ENCODE measurements around the gene SLC5A2. TPM values are rescaled to one million over a fixed set of nuclear protein-coding genes. Genes with fewer than 3 reads are reported as not detected.

Gene SLC5A2
- total RNA-seq, 1 donor, result not detected

GRCh38 chr16:31458073-31458843 lies 24.7 kb upstream of the SLC5A2 start:
- Histone ChIP-seq H3K4me3 (ENCODE audit: insufficient read depth, low read length) (peak overlapping the region; percentile 76), H3K4me1 (ENCODE audit: insufficient read depth, low read length) (peaks cover 48% of the 10 kb centered on the region), H3K79me2 (ENCODE audit: insufficient read depth, low read length) (peaks cover 45% of the 10 kb centered on the region), H3K4me2 (ENCODE audit: insufficient read depth, low read length) (peak overlapping the region; percentile 93), H3K27ac (ENCODE audit: low read depth, low read length) (peak overlapping the region; percentile 99), H4K20me1 (ENCODE audit: insufficient read depth, low read length) (peaks cover 30% of the 10 kb centered on the region), H3K9me3 (ENCODE audit: low read depth, low read length) (no peaks in the 10 kb centered on the region), H3K27me3 (ENCODE audit: insufficient read depth, low read length) (no peaks in the 10 kb centered on the region), H2AFZ (ENCODE audit: low read length) (peak overlapping the region; percentile 93), H3K36me3 (ENCODE audit: insufficient read depth, low read length) (peaks cover 10% of the 10 kb centered on the region)
- no peak for TF ChIP-seq CTCF (IDR thresholded peaks at IDR 0.05; ENCODE audit: extremely low read depth, low read depth, low read length)
- DNase-seq (ENCODE audit: insufficient read length, low spot score, missing footprints), result peak; percentile 93

- peak; percentile 97 for DNase-seq (ENCODE audit: insufficient read length, low spot score, missing footprints)
- Histone ChIP-seq H3K9me3 (ENCODE audit: low read depth, low read length) (no peaks in the 10 kb centered on the region), H3K4me3 (ENCODE audit: insufficient read depth, low read length) (peak within 1 kb of the TSS; percentile 76), H3K4me1 (ENCODE audit: insufficient read depth, low read length) (peaks cover 40% of the 10 kb centered on the region), H3K36me3 (ENCODE audit: insufficient read depth, low read length) (peaks cover 15% of the 10 kb centered on the region), H3K4me2 (ENCODE audit: insufficient read depth, low read length) (peak within 1 kb of the TSS; percentile 93), H3K27me3 (ENCODE audit: insufficient read depth, low read length) (no peaks in the 10 kb centered on the region), H3K27ac (ENCODE audit: low read depth, low read length) (peak within 1 kb of the TSS; percentile 99), H3K79me2 (ENCODE audit: insufficient read depth, low read length) (peaks cover 45% of the 10 kb centered on the region), H2AFZ (ENCODE audit: low read length) (peak within 1 kb of the TSS; percentile 93), H4K20me1 (ENCODE audit: insufficient read depth, low read length) (peaks cover 30% of the 10 kb centered on the region)
- TF ChIP-seq CTCF (IDR thresholded peaks at IDR 0.05; ENCODE audit: extremely low read depth, low read depth, low read length), result peak; percentile 52
Measured at GRCh38 chr16:31458844-31459686, 23.9 kb upstream of the SLC5A2 start, which contains the start of gene ARMC5. ARMC5 (plus strand) TSS chr16:31459501; CDS start chr16:31459525, 24 bp downstream.

GRCh38 chr16:31459687-31460581 lies 23.0 kb upstream of the SLC5A2 start:
- no peak for TF ChIP-seq CTCF (IDR thresholded peaks at IDR 0.05; ENCODE audit: extremely low read depth, low read depth, low read length)
- Histone ChIP-seq H3K4me3 (ENCODE audit: insufficient read depth, low read length) (peak overlapping the region; percentile 76), H3K27me3 (ENCODE audit: insufficient read depth, low read length) (no peaks in the 10 kb centered on the region), H4K20me1 (ENCODE audit: insufficient read depth, low read length) (peaks cover 29% of the 10 kb centered on the region), H3K27ac (ENCODE audit: low read depth, low read length) (peak overlapping the region; percentile 99), H3K9me3 (ENCODE audit: low read depth, low read length) (no peaks in the 10 kb centered on the region), H3K79me2 (ENCODE audit: insufficient read depth, low read length) (peaks cover 44% of the 10 kb centered on the region), H3K4me1 (ENCODE audit: insufficient read depth, low read length) (peaks cover 33% of the 10 kb centered on the region), H3K36me3 (ENCODE audit: insufficient read depth, low read length) (peaks cover 15% of the 10 kb centered on the region), H3K4me2 (ENCODE audit: insufficient read depth, low read length) (peak overlapping the region; percentile 93), H2AFZ (ENCODE audit: low read length) (peak overlapping the region; percentile 93)
- peak; percentile 99 for DNase-seq (ENCODE audit: insufficient read length, low spot score, missing footprints)
